ENCODE results near the gene RNU4-1. TPM values are rescaled to one million over a fixed set of nuclear protein-coding genes. Genes with fewer than 3 reads are reported as not detected.

Gene RNU4-1
- total RNA-seq, 4 donors from 2014 or later, result under 0.01 TPM; not detected in 2

- peak; percentile 74 to 97 for DNase-seq (ENCODE audit: low spot score in 2 of 2)
- H3K4me3 ChIP-seq (ENCODE audit: low read depth, poor library complexity, severe bottlenecking), result peak within 1 kb of the TSS; percentile 73
- WGBS, 2 donors, result 1 to 15% methylated on average over 5 to 14 of the region's 81 CpGs
- TF ChIP-seq, protein P1, sequence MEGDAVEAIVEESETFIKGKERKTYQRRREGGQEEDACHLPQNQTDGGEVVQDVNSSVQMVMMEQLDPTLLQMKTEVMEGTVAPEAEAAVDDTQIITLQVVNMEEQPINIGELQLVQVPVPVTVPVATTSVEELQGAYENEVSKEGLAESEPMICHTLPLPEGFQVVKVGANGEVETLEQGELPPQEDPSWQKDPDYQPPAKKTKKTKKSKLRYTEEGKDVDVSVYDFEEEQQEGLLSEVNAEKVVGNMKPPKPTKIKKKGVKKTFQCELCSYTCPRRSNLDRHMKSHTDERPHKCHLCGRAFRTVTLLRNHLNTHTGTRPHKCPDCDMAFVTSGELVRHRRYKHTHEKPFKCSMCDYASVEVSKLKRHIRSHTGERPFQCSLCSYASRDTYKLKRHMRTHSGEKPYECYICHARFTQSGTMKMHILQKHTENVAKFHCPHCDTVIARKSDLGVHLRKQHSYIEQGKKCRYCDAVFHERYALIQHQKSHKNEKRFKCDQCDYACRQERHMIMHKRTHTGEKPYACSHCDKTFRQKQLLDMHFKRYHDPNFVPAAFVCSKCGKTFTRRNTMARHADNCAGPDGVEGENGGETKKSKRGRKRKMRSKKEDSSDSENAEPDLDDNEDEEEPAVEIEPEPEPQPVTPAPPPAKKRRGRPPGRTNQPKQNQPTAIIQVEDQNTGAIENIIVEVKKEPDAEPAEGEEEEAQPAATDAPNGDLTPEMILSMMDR (IDR thresholded peaks at IDR 0.05), result no peak
- TF ChIP-seq POLR2A (IDR thresholded peaks at IDR 0.05), result peak in 1 of 2 donors; percentile 25
- intact Hi-C loops (cut with DNase I; ENCODE audit: low total_unique reads), result loop anchor here (2.0 kb wide), 1 partner anchor 37 kb away; no protein-coding TSS in a partner anchor
These were observed 27.4 kb downstream of the RNU4-1 start, which contains the start of gene PXN for GRCh38 chr12:120265473-120266179. Gene PXN, minus strand, starts transcription at chr12:120265730. Its CDS starts 101 bp downstream, at chr12:120265629.

- 1% methylated on average over 24 of the region's 29 CpGs for WGBS, 2 donors
- no peak for DNase-seq (ENCODE audit: low spot score in 2 of 2)
- H3K4me3 ChIP-seq (ENCODE audit: low read depth, poor library complexity, severe bottlenecking), result peak overlapping the region; percentile 73
- intact Hi-C loops (cut with DNase I; ENCODE audit: low total_unique reads), result loop anchor here (2.0 kb wide), 1 partner anchor 36 kb away; no protein-coding TSS in a partner anchor
- TF ChIP-seq POLR2A (IDR thresholded peaks at IDR 0.05), result no peak
- TF ChIP-seq, protein P1 (IDR thresholded peaks at IDR 0.05), result no peak
These were observed 28.0 kb downstream of the RNU4-1 start for GRCh38 chr12:120264904-120265472.

DNA sequence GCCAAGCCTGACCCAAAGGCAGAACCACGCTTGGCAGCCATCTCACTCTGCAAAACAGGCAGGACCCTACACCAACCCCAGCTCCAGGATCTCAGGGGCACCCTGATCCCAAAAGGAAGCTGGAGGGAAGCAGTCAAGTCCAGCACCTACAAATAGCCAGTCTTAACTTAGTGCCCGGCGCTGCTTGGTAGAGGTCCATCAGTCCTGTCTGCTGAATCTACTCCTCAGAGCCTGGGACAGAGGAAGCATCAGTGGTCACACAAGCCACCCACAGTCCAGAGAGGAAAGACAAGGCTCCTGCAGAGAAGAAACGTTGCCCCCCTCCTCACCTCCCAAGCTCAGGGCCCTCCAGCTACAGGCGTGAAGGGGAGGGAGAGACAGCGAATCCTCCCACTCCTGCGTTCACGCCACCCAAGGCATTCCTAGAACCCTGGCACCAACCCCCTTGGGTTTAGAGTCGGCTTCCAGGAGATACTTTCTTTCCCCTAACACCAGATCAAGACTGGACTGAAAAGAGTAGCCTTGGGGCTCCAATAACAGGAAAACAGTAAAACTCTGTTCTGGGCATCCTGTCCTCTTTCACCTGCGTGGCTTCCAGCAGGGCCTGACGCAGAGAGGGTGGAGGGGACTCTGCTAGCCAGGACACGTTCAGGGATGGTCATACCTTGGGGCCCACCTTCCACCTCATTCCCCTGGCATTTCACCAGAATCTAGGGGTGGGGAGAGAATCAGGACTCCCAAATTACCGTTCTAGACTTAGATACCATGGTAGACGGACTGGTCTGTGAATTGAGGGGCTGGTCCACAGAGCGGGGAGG, 28.7 kb downstream of the RNU4-1 start:
- WGBS, 2 donors, result 19 to 22% methylated on average over 15 of the region's 15 CpGs
- intact Hi-C loops (cut with DNase I; ENCODE audit: low total_unique reads), result loop anchor here (2.0 kb wide), 1 partner anchor 35 kb away; no protein-coding TSS in a partner anchor

GRCh38 chr12:120263748-120264085, 29.3 kb downstream of the RNU4-1 start:
- DNase-seq (ENCODE audit: low spot score in 2 of 2), result no peak
- peak overlapping the region; percentile 73 for H3K4me3 ChIP-seq (ENCODE audit: low read depth, poor library complexity, severe bottlenecking)
- TF ChIP-seq, protein P1 (IDR thresholded peaks at IDR 0.05), result no peak
- TF ChIP-seq POLR2A (IDR thresholded peaks at IDR 0.05), result no peak
- WGBS, 2 donors, result 6 to 19% methylated on average over 5 of the region's 5 CpGs
- intact Hi-C loops (cut with DNase I; ENCODE audit: low total_unique reads), result loop anchor here (2.0 kb wide), 1 partner anchor 35 kb away; no protein-coding TSS in a partner anchor

More for the DNA sequence above, 28.7 kb downstream of the RNU4-1 start:
- TF ChIP-seq, protein P1 (IDR thresholded peaks at IDR 0.05), result no peak
- TF ChIP-seq POLR2A (IDR thresholded peaks at IDR 0.05), result no peak
- no peak for DNase-seq (ENCODE audit: low spot score in 2 of 2)
- peak overlapping the region; percentile 73 for H3K4me3 ChIP-seq (ENCODE audit: low read depth, poor library complexity, severe bottlenecking)

GRCh38 chr12:120262852-120263747, 29.9 kb downstream of the RNU4-1 start:
- intact Hi-C loops (cut with DNase I; ENCODE audit: low total_unique reads), result no loop called here
- TF ChIP-seq POLR2A (IDR thresholded peaks at IDR 0.05), result no peak
- TF ChIP-seq, protein P1 (IDR thresholded peaks at IDR 0.05), result no peak
- WGBS, 2 donors, result 37 to 38% methylated on average over 14 to 15 of the region's 15 CpGs
- no peak for DNase-seq (ENCODE audit: low spot score in 2 of 2)
- no peak overlapping the region for H3K4me3 ChIP-seq (ENCODE audit: low read depth, poor library complexity, severe bottlenecking)

All from lower leg skin (tissue), 4 donors.